NCI-H2081 (cell line): ENCODE measurements around the gene NUDCD2.
A peak's percentile ranks its signal among the peaks of the same experiment; 100 is the strongest.

ENCODE experiments used
- DNase-seq, 2 experiments: peaks; one replicate each; lab custom pipeline; 2025; lab: John Stamatoyannopoulos, UW

The NUDCD2 gene, protein sequence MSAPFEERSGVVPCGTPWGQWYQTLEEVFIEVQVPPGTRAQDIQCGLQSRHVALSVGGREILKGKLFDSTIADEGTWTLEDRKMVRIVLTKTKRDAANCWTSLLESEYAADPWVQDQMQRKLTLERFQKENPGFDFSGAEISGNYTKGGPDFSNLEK

DNA sequence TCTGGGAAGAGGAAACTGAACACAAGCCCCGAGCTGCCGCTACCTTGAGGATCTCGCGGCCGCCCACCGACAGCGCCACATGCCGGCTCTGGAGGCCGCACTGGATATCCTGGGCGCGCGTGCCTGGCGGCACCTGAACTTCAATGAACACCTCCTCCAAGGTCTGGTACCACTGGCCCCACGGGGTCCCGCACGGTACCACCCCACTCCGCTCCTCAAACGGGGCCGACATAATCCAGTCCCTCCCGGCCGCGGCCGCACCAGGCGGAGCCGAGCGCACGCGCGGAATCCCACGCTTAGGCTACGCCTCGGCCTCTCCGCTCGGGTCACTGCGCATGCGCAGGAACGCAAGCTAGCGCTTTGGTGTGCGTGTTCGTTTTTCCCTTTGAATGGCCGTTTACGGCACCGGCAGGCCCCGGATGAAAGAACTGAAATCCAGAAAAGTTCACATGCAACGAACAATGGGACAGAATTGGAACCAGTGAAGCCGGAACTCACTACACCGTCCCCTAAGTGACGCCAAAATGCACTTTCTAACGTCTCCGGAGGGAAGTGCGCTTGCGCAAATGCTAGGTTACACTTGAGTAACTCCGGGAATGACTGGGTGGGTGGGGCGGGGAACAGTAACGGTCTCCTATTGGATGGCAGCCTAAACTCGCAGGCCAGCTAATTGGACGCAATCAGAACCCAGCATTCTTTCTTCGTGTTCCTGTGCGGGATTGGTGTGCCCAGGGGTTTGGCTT is at the start of gene NUDCD2:
TSS of gene NUDCD2 (minus strand) at position 284 of the 743 bp plus-strand sequence. CDS start at position 232, 52 bp downstream.
- DNase-seq, result peak; percentile 96 to 99

DNA sequence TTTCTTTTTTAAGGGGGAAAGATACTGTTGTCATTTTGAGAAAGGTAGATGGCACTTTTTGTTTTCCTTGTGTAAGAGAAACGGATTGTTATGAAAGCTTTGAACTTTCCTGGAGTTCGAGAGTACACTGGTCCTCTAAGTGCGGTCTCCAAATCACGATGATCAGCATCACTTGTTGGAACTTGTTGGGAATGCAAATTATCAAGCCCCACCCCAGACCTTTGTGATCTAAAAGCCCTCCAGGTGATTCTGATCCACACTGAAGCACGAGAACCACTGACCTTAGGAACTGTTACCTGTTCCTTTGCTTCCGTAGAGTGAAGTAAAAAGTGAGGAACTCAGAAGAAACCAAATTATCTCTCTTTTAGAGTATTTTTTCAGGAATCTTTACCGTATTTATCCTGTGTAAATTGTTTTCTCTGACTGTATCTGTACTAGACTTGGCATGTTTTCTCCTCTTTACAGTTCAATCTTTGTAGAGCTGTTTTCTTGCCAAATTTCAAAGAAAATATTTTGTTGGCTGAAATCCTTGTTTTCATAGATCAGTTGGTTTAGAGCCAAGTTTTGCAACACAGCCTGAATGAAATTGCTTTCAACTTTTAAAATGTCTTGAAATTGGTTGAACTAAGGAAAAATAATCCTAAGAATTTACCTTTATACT is 49.5 kb upstream of the NUDCD2 start:
- DNase-seq, result no peak

DNA sequence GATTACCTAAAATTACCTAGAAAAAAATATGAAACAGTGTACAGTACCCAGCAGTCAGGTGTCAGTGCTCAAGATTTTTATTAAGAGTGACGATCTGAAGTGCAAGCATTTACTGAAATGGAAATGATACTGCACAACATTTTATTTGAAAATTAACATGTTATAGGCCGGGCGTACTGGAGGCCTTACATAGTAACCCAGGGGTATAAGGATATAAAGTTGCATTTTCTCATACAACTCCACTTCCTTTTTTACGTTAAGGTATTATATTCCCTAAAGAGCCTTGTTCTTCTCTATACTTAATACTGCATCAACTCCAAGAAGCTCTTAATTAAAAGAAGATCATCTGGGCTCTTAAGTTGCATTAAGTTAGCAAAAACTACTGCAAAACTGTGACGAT is 48.9 kb upstream of the NUDCD2 start:
- no peak for DNase-seq

DNA sequence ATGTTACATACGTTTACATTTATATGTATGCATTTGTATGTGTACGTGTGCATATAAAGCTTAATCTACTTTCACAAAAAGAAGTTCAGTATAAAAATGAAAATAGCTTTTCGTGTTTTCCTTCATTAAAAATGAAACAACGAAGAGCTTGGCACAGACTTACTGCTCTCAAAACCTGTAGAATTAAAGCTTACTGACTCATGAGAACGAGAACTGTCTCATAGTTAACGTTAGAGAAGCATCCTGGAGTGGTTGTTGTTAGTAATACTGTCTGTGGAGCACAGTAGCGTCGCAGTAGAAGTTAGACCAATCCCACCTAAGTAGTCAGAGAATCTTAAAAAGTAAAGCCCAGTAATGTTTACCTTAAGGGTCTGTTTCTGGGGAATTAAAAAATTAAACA is 46.8 kb upstream of the NUDCD2 start:
- no peak for DNase-seq

DNA sequence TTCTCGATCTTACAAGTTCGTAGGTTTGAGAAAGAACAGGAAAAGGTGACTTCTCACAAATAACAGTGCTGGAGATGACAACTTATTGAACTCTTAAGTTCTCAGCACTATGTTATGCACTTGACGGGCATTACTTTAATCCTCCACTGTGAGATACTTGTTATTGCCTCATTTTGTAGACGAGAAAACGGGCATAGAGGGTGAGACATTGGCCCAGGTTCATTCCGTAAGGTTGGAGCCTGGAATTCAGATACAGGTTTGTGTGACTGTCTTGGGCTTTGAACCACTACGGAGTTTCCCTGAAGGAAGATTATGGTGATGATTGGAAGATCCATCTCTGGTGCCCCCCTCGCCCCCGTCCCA is 46.2 kb upstream of the NUDCD2 start:
- no peak for DNase-seq

DNA sequence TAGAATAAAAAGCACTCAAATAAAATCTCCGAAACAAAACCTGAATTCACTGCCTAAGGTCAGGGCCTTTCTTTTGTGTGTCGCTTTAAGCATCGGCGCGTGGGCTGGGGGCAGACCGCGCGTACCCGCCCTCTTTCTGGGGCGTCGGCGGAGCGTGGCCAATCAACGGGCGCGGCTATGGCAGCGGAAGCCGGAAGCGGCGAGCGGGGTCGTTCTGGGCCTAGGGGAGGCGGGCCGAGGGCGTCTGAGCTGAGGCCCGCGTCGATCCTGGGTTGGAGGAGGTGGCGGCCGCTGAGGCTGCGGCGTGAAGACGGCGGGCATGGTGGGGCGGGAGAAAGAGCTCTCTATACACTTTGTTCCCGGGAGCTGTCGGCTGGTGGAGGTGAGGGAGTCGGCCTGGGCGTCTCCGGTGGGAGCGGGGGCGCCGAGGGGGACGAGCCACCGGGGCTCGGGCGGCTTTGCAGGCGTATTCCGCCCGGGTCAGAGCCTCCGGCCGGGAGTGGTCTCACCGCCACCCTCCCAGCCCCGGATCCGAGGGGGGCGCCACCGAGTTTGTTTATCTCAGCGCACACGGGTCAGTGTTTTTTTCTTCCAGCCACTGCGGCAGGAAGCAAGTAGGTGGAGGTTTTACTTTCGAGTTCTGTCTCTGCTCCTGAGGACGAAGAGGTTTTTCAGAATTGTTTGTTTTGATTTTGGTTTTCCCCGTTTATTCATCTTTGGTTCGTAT is 45.6 kb upstream of the NUDCD2 start, which contains the start of gene MAT2B:
TSS of gene MAT2B (plus strand) at position 252 of the 727 bp plus-strand sequence. CDS start at position 320, 68 bp downstream.
- DNase-seq, result peak; percentile 89 to 94

DNA sequence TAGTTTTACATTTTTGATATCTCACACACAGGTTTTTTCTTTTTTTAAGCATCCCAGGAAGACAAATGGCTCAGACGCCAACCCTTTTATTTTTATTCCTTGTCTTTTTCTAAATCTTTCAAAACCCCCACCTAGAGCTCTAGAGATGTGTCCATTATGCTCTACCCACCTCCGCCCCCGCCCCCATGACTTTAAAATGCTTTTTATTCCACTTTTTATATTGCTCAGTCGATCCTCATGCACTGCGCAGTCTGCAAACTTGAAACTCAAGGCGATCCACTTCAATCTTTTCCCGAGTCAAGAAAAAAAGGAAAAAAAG is 45.1 kb upstream of the NUDCD2 start:
- DNase-seq, result no peak

DNA sequence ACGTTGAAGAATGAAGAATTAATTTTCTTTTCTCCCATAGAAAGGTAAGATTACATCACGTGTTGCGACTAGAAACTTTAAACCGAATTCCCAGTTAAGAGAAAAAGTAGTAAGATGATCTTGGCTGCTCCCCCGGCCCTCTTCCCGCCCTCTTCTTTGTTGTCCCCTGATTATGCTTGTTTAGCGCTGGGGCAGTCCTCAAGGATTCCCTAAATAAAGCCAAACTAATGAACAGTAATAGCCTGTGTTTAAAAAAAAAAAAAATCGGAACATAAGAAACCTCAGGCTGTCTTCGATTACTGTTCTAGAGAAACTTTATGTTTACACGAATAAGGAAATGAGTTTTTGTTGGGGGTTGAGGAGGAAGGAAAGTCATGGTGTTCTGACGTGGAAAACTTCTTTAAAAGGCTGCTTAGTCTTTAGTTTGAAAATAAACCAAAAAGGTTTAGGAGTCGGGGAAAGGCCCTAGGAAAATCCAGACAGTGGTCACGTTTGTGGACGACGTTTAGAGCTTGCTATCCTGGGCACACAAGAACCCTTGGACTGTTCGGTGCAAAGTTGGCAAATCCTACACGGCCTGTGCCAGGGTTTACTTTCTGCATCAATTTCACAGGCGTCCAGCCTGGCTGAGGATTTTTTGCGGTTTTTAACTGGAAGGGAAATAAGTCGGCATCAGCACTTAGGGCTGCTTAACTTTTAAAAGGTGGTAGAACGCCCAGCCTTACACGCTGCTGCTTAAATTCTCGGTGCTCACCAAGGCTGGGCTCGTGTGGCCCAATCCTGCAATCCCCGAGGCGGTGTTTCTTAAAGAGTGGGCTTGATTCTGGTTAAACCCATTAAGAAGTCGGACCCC is 44.4 kb upstream of the NUDCD2 start:
- DNase-seq, result no peak

DNA sequence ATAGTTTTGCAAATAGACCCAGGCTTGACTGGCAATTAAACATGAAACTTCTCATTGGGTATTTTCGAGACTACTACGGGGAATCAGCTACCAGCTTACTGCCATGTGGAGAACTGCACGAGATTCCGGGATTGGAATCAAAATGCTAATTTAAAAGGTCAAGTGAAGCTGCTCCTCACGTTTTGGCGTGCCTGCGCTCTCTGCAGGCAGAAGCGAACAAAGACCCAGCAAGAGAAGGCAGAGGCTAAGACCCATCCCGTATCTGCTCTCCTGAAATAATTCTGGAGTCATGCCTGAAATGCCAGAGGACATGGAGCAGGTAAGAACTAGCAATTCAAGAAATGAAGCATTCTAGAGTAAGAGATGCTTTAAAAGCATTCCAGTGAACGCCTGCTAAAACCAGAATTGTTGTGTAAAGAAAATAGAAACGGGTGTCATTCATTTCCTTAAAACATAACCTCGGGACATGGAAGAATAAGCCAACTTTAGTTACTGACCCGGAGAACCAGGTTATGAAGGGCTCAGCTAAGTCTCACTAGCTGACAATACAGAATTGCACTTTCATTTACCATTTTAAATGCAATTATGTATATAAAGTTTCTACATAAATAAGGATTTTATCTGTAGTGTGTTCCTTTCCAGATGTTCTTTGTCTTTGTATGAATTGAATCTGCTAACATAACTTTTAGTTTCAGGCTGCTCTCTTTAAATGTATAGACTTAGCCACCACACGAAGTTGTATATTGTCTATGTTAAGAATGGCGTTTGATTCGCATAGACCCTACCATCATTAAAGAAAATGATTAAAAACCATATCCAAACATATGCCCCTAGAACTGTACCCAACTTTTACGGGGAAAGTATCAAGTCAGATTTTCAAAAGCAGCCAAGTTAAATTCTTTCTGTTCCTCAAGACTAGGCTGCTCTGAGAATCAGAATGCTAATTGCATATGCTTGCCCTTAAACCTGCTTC is 43.5 kb upstream of the NUDCD2 start:
- DNase-seq, result no peak

DNA sequence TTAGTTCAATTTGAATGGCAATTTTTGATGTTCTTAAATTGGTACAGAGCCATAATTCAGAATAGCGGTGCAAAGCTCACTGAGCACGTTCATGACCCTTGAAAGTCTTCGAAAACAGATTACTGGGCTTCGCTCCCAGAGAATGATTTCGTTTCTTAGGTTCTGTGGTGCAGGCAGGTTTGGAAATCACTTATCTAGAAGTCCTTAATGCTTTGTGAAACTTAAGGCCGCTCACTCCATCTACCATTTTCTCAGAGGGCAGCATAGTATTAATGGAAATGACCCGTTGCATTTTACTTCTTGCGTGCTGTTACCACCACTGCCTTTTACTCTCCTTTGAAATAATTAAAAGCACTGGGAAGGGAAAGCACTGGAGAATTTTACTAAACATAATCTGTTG is 42.6 kb upstream of the NUDCD2 start:
- DNase-seq, result no peak

DNA sequence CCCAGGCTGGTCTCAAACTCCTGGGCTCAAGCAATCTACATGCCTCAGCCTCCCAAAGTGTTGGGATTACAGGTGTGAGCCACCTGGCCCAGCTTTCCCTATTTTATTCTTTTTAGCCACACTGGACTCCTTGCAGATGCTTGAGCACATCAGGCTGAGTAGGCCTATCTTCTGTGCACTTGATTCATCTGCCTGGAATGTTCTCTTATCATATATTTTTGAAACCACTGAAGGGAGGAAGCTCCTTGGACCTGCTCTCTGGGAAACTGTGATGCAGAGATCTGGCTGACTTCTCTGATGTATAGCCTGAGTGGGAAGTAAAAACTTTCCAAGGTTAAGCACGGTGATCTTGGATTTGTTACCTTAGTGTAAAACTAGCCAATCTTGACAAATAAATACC is 39.0 kb upstream of the NUDCD2 start:
- DNase-seq, result no peak

DNA sequence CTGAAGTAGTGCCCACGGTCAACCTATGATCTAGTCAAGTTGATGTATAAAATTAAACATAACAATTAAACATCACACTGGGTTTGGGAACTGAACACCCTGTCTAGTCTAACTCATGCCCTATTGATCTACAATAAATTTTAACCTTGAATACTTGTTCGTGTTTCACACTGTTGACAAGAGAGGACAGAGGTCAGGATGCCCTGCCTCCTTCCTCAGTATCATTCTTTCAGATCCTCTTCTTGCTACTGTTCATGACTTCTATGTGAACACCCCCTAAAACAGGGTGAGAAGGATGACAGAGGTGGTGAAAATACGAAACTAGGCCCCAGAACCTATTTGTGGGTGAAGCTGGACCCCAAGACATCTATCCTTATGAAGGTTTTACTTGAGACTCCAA is 37.4 kb upstream of the NUDCD2 start:
- DNase-seq, result no peak

DNA sequence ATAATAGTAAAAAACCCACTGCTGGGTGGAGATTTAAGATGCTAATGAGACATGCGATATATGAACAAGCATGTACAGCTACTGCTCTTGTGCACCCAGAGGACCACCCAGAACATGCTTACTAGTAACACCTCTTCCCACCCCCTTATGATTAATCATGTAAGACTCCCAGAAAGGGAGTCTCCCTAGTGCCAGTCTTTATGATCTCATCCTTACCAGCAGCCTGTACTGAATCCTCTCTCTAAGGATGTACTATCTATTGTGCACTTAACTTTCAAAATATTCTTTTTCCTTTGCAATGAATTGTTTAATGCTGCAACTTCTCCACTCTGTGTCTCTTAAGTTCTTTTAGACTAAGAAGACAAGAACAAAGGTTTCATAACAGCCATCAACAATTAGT is 36.4 kb upstream of the NUDCD2 start:
- DNase-seq, result no peak

DNA sequence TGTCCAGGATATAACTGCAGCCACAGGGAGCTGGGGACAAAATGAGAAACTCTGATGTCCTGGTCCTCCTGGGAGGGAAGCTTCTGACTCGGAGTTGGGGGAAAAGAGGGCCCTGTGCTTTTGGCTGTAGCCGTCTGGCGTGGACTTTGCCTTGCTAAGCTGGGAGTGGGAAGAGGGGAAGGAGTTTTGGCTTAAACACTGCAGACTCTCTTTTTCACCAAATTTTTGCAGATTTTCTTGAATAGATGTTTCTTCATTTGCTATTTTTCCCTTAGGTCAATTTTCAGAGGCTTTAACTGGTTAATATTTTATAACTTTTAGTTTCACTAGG is 29.8 kb upstream of the NUDCD2 start:
- DNase-seq, result no peak

DNA sequence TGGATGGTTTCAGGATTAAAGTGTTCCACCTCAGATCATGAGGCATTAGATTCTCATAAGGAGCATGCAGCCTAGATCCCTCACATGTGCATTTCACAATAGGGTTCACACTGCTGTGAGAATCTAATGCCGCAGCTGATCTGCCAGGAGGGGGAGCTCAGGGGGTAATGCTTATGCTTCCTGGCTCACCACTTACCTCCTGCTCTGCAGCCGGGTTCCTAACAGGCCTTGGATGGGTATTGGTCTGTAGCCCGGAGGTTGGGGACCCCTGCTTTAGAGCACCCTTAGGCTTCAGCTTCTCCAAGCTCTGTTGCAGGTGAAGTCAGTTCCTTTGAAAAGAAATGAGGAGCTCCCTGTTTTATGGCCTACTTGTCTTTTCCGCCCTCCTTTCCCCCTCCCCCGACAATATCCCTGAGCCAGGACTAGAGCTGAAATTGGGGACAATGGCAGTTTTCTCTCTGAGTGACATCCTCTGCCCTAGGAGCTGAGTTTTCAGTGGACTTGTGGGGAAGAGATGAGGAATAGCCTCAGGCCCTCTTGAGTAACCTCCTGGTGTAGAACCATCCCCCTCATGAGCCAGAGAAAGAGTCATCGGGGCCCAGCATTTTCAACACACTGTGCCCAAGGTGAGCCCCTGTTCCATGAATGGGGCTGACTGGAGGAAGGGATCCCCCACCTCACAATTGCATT is 29.3 kb upstream of the NUDCD2 start:
- DNase-seq, result no peak

DNA sequence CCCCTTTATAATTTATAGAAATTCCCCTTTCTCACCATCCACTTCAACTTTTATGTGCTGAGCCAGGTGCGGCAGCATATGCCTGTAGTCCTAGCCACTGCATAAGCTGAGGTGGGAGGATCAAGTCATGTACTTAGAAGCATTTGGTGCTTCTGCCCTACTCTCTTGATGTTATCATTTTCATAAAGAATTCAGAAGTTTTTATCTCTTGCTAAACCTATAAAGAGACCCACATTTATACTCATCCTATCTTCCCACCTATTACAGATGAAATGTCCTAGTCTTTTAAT is 19.0 kb upstream of the NUDCD2 start:
- DNase-seq, result no peak

DNA sequence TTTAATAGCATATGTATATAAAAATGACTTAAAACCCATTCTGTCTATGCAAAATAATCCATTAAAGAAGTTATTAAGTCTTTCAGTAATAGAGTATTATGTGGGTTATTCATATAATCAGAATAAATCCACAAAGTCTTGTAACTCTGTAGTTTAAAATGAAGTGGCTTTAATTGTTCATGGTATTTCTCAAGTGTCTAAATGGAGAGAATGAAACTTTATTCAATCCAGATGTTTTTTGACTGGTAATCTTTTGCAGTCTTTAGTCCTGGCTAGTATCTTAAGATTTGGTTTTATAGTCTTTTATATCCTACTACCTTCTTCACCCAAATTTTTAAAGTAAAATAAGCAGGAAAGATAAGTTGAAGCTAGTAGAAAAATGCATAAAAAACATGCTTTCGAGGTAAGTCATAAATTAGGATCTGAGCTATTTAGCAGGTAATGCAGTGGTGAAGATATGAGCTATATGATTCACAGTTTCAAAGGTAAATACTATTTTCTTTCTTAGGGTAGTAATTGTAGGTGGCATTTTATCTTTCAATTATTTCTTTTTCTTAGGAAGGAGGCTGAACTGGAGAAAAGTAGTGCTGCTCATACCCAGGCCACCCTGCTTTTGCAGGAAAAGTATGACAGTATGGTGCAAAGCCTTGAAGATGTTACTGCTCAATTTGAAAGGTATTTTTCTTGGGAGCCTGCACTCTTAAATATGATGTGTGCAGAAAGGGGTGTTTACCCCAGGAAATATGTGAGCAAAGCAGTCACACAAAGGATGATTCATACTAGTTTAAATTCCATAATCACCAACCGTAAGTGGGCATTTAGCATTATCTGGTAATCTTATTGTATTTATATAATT is 18.5 kb upstream of the NUDCD2 start:
- no peak for DNase-seq

DNA sequence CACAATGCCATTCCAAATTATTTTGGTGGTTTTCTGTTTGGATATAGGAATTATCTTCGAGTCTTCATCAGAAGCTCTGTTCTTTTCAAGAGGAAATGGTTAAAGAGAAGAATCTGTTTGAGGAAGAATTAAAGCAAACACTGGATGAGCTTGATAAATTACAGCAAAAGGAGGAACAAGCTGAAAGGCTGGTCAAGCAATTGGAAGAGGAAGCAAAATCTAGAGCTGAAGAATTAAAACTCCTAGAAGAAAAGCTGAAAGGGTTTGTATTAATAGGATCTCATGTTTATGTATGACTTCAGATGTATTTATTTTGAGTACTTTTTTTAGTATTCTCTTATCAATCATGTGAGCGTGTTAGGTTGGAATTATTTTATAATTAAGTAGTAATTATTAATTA is 15.5 kb upstream of the NUDCD2 start:
- no peak for DNase-seq

DNA sequence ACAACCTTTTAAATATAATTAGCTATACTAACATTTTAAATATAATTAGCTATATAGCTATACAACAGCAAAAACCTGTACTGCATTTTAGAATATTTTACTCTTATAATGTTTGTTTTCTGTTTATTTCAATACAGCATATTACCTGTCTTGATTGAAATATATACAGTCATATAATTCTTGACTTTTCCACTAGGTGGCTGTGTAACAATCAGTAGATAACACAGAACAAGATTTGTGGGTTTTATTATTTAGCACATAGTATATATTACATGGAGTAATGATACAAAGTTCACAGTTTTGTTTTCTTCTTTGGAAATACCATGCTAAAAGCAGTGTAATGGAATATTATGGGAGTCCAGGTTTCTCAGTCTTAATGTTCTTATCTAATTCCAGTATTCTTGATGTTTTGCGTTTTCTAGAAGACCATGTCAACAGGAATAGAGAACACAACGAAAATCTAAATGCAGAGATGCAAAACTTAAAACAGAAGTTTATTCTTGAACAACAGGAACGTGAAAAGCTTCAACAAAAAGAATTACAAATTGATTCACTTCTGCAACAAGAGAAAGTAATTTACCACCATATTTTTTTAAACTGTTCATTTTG is 13.8 kb upstream of the NUDCD2 start:
- peak in 1 of 2 experiments; percentile 8 for DNase-seq
